Measurements from ENCODE around the gene CD36.

The CD36 gene

DNA sequence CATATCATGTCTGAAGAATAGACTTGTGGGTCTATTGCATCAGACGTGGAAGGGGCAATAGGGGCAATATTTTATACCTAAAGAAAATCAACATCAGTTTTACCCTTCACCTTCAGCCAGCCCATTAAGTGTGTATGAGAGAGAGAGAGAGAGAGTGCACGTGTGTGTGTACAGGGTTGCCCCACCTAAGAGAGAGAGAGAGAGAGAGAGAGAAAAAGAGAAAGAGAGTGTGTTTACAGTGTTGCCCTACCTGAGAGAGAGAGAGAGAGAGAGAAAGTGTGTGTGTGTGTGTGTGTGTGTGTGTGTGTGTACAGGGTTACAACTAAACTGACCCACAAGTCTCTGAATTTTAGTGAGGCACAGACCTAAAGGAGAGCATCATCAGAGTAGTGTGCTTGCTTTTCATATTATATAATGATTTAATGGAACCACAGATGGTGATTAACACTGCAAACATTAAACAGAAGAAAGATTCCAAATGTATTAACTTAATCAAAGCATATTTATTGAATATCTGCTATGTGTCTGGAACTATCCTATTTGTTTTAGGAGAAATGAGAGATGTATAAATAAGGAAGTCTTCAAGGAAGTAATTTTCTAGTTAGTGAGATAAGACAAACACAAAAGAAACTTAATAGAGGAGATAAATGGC is 66.8 kb downstream of the CD36 start:
- H3K27ac ChIP-seq = no peak overlapping the region
- TF ChIP-seq, protein P1, sequence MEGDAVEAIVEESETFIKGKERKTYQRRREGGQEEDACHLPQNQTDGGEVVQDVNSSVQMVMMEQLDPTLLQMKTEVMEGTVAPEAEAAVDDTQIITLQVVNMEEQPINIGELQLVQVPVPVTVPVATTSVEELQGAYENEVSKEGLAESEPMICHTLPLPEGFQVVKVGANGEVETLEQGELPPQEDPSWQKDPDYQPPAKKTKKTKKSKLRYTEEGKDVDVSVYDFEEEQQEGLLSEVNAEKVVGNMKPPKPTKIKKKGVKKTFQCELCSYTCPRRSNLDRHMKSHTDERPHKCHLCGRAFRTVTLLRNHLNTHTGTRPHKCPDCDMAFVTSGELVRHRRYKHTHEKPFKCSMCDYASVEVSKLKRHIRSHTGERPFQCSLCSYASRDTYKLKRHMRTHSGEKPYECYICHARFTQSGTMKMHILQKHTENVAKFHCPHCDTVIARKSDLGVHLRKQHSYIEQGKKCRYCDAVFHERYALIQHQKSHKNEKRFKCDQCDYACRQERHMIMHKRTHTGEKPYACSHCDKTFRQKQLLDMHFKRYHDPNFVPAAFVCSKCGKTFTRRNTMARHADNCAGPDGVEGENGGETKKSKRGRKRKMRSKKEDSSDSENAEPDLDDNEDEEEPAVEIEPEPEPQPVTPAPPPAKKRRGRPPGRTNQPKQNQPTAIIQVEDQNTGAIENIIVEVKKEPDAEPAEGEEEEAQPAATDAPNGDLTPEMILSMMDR (IDR thresholded peaks at IDR 0.05) = no peak
- no peak overlapping the region for H3K4me3 ChIP-seq
- DNase-seq (ENCODE audit: low spot score) = no peak

- no peak for DNase-seq (ENCODE audit: low spot score)
- TF ChIP-seq, protein P1 (IDR thresholded peaks at IDR 0.05) = no peak
Measured at GRCh38 chr7:80707318-80707717, 68.9 kb downstream of the CD36 start.

DNA sequence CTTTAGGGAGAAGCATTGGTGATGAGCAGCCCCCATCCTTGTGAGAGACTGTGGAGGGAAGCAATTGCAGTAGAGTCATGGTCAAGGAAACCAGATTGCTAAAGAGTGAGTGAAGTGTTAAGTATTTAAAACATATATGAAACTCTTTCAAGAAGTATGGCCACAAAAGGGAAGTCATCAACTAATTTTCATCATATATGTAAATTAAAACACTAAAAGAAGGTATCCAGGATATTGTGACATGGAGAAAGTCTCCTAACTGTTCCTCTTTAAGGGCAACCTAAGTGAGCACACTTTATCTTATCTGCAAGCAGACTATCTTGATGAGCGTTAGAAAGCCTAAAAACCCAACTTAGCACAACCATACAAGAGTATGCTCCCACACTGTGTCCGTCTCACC is 69.7 kb downstream of the CD36 start:
- DNase-seq (ENCODE audit: low spot score) = no peak
- H3K27ac ChIP-seq = no peak overlapping the region
- H3K4me3 ChIP-seq = no peak overlapping the region
- TF ChIP-seq, protein P1 (IDR thresholded peaks at IDR 0.05) = no peak

More at GRCh38 chr7:80707318-80707717, 68.9 kb downstream of the CD36 start:
- no peak overlapping the region for H3K4me3 ChIP-seq
- no peak overlapping the region for H3K27ac ChIP-seq

DNA sequence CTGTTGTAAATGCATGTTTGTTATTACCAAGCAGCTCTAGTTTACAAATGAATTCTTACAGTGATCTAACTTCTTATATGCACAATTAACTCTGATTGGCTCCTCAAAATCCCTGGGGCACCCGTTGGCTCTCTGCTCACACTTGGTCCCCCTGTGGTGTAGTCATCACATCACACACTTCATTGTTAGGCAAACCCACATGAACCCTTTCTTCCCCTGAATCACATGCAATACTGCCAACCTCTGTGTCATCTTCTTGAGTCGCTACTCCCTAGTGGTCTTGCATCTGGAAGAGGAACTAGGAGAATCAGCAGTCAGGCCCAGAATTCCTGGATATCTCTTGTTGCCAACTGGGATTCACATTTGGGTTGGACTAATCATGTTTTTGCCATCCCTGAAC is 73.1 kb downstream of the CD36 start:
- no peak for DNase-seq (ENCODE audit: low spot score)
- no peak overlapping the region for H3K27ac ChIP-seq
- TF ChIP-seq, protein P1 (IDR thresholded peaks at IDR 0.05) = no peak

DNA sequence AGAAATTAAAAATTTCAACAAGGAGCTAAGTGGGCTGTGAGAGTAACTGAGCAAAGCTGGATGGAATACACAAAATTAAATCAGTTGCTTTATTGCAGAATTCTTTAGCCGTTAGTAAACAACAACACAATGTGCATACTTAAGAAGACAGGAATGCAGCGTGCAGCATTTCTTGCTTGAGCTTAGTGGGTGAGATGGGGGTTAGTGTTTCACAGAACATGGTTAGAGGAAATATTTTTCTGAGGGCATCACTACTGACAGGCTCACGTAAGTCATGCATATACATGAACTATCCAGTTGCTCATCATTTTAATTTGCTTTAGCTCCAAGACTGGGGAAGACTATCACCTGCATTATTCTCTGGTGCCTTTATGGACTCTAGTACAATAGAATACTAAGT is 80.8 kb downstream of the CD36 start:
- Histone ChIP-seq H3K4me3 (no peak overlapping the region), H3K27ac (no peak overlapping the region)
- TF ChIP-seq, protein P1 (IDR thresholded peaks at IDR 0.05) = no peak
- no peak for DNase-seq (ENCODE audit: low spot score)

More for the DNA sequence above, 73.1 kb downstream of the CD36 start:
- no peak overlapping the region for H3K4me3 ChIP-seq

DNA sequence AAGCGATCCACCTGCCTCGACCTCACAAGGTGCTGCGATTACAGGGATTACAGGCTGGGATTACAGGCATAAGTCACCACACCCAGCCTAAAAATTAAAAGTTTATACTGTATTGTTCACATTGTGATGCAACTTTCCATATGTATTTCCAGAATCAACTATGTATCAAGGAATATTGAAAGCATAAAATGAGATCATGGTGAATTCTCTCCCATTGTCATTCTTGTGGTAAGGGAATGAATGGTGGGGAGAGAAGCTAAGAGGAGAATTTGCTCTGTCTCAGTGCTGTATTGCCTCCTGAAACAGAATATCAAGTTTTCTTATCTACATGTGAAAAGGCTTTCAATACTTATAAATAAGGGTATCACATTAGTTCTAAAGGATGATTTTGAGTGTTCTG is 81.7 kb downstream of the CD36 start:
- no peak overlapping the region for H3K27ac ChIP-seq
- H3K4me3 ChIP-seq = no peak overlapping the region
- DNase-seq (ENCODE audit: low spot score) = no peak
- TF ChIP-seq, protein P1 (IDR thresholded peaks at IDR 0.05) = no peak

DNA sequence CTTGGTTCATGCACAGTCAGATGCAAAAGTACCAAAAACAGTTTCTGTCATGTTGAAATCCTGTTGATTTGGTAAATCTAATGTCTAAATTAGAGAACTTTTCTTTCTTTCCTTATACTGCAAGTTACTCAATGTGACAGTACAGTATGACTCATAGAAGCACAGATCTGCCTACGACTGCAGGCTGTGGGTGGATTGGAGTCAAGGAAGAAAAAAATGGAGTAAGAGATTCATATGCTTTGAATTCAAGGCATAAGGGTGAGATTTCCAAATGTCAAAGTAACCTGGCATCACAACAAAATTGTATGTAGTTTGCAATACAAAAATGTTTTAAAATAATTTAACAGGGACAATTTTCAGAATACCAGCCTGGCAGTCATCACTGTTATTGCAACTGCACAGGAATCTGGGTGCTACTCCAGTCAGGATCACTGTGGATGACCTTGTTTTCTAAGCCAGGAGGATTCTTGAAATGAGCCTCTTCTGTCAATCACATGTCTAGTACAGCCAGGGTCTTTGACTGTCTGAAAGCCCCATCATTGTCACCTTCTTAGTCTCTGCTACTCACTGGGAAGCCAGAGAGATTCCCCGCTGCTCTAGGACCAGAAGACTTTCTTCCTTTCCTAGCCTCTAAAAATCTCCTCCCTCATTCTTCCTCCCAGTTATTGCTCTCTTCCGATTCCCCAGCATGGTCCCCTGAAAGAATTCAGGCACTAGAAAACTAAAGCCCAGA is 83.6 kb downstream of the CD36 start:
- H3K27ac ChIP-seq = peak overlapping the region; percentile 42 to 74
- H3K4me3 ChIP-seq = peak overlapping the region; percentile 21
- no peak for DNase-seq (ENCODE audit: low spot score)
- TF ChIP-seq, protein P1 (IDR thresholded peaks at IDR 0.05) = no peak

Measured in coronary artery (tissue), 2 donors.